SK-N-SH (cell line): ENCODE results near the gene C19orf33. TPM values are rescaled to one million over a fixed set of nuclear protein-coding genes. Genes with fewer than 3 reads are reported as not detected.

ENCODE experiments used
- CTCF ChIA-PET: fragments of 300-600, 350-600 bp; formaldehyde crosslinking; extraction: SDS; loops from one replicate; lab custom pipeline; 2021; lab: Yijun Ruan, JAX
- POLR2A ChIA-PET: fragments of 350-600 bp; sonication (Branson Sonifier 250); formaldehyde crosslinking; extraction: SDS; loops from one replicate; lab custom pipeline; 2020; ENCODE audit warnings: antibody characterized with exemption, inconsistent platforms; lab: Yijun Ruan, JAX
- DNase-seq: peaks from one replicate; pipeline ENCODE4 v3.0.0; 2012
- H2AFZ ChIP-seq: fragments of 200-600 bp; sonication (generic); 2 replicates; pipeline ENCODE4 v1.8.1; 2016; ENCODE audit warnings: antibody characterized with exemption, mild to moderate bottlenecking, low read depth
- H3F3A ChIP-seq: fragments of 200-600 bp; sonication (generic); replicated peaks from 2 replicates; pipeline ENCODE3; 2016; ENCODE audit warnings: antibody characterized with exemption, mild to moderate bottlenecking; ENCODE audit not compliant: insufficient read depth
- H3K27ac ChIP-seq, 2 experiments: fragments of 200-500 bp in 1 of 2; fragments of 200-600 bp in 1 of 2; sonication (Bioruptor generic) in 1 of 2; sonication (generic), shearing (Covaris generic) in 1 of 2; 2 replicates each; pipeline versions ENCODE4 v1.5.1 to v1.6.1; 2014 to 2016; ENCODE audit warnings: low read depth in 2 of 2, inconsistent platforms in 1 of 2, low read length in 1 of 2, mild to moderate bottlenecking in 1 of 2, mixed read lengths in 1 of 2
- H3K27me3 ChIP-seq: fragments of 200-600 bp; sonication (generic), shearing (Covaris generic); 2 replicates; pipeline ENCODE4 v1.6.1; 2016; ENCODE audit warnings: mixed run types; ENCODE audit not compliant: insufficient read depth
- H3K36me3 ChIP-seq, 2 experiments: fragments of 200-500 bp in 1 of 2; fragments of 200-600 bp in 1 of 2; sonication (Bioruptor generic) in 1 of 2; sonication (generic) in 1 of 2; replicated peaks in 1 of 2; 2 replicates each; pipeline versions ENCODE3 to v1.5.1; 2014 to 2016; ENCODE audit warnings: low read length in 1 of 2, mild to moderate bottlenecking in 1 of 2; ENCODE audit not compliant: insufficient read depth in 2 of 2, control insufficient read depth in 1 of 2
- H3K4me1 ChIP-seq, 2 experiments: fragments of 200-500 bp in 1 of 2; fragments of 200-600 bp in 1 of 2; sonication (Bioruptor generic) in 1 of 2; sonication (generic), shearing (Covaris generic) in 1 of 2; 2 replicates each; pipeline versions ENCODE4 v1.5.1 to v1.6.1; 2014 to 2016; ENCODE audit warnings: low read depth in 1 of 2, low read length in 1 of 2, mixed run types in 1 of 2; ENCODE audit not compliant: insufficient read depth in 2 of 2, control insufficient read depth in 1 of 2
- H3K4me2 ChIP-seq: fragments of 200-600 bp; sonication (generic), shearing (Covaris generic); 2 replicates; pipeline ENCODE4 v1.6.1; 2017; ENCODE audit warnings: mixed run types
- H3K4me3 ChIP-seq, 2 experiments: fragments of 200-500 bp in 1 of 2; fragments of 200-600 bp in 1 of 2; sonication (Bioruptor generic) in 1 of 2; sonication (generic), shearing (Covaris generic) in 1 of 2; 2 replicates each; pipeline versions ENCODE4 v1.5.1 to v1.8.1; 2014 to 2016; ENCODE audit warnings: low read depth in 2 of 2, inconsistent platforms in 1 of 2, low read length in 1 of 2, mild to moderate bottlenecking in 1 of 2, mixed read lengths in 1 of 2, moderate library complexity in 1 of 2
- H3K79me2 ChIP-seq: fragments of 200-600 bp; sonication (generic); 2 replicates; pipeline ENCODE4 v1.8.1; 2017; ENCODE audit warnings: mild to moderate bottlenecking; ENCODE audit not compliant: insufficient read depth
- H3K9ac ChIP-seq: fragments of 200-600 bp; sonication (generic); 2 replicates; pipeline ENCODE4 v1.6.1; 2017; ENCODE audit warnings: mixed run types
- H3K9me2 ChIP-seq: fragments of 200-600 bp; sonication (generic); 2 replicates; pipeline ENCODE4 v1.6.1; 2017; ENCODE audit warnings: mixed run types
- H3K9me3 ChIP-seq: fragments of 200-600 bp; sonication (generic); 2 replicates; pipeline ENCODE4 v1.6.1; 2017; ENCODE audit warnings: mixed run types, mild to moderate bottlenecking, moderate library complexity
- H4K20me1 ChIP-seq: fragments of 200-600 bp; sonication (generic); 2 replicates; pipeline ENCODE4 v1.6.1; 2017; ENCODE audit warnings: mild to moderate bottlenecking, mixed run types; ENCODE audit not compliant: insufficient read depth
- ELF1 ChIP-seq: IDR thresholded peaks from 2 replicates; pipeline ENCODE4 v1.4.0; 2012
- EP300 ChIP-seq, 2 experiments: IDR thresholded peaks; 2 replicates each; pipeline versions ENCODE4 v1.4.0 to v1.6.1; 2012; ENCODE audit warnings: borderline replicate concordance in 1 of 2, low read depth in 1 of 2, low read length in 1 of 2
- FOXJ3 ChIP-seq: sonication (generic); formaldehyde crosslinking; IDR thresholded peaks from 2 replicates; pipeline ENCODE4 v1.5.1; 2020; ENCODE audit warnings: mild to moderate bottlenecking, missing genetic modification reagents
- IRF3 ChIP-seq: fragments of 150-350 bp; IDR thresholded peaks from 2 replicates; pipeline ENCODE4 v1.6.1; 2016; ENCODE audit warnings: mild to moderate bottlenecking, low read depth, low read length
- JUND ChIP-seq: IDR thresholded peaks from 2 replicates; pipeline ENCODE4 v1.4.0; 2012
- MAX ChIP-seq: IDR thresholded peaks from 2 replicates; pipeline ENCODE4 v1.4.0; 2012; ENCODE audit warnings: low read depth
- MXI1 ChIP-seq: IDR thresholded peaks from 2 replicates; pipeline ENCODE4 v1.6.1; 2012; ENCODE audit warnings: mild to moderate bottlenecking, low read depth, low read length, improper control_type of control experiment
- NFIC ChIP-seq: IDR thresholded peaks from 2 replicates; pipeline ENCODE4 v1.4.0; 2012; ENCODE audit warnings: borderline replicate concordance
- PBX3 ChIP-seq: IDR thresholded peaks from 2 replicates; pipeline ENCODE4; 2012
- POLR2AphosphoS5 ChIP-seq: IDR thresholded peaks from 2 replicates; pipeline ENCODE4 v1.6.1; 2012; ENCODE audit warnings: low read depth, low read length
- RCOR1 ChIP-seq: fragments of 150-350 bp; IDR thresholded peaks from 2 replicates; pipeline ENCODE4 v1.6.1; 2017; ENCODE audit warnings: antibody characterized with exemption, low read length
- RFX5 ChIP-seq: IDR thresholded peaks from 2 replicates; pipeline ENCODE4 v1.6.1; 2012; ENCODE audit warnings: mild to moderate bottlenecking, improper control_type of control experiment, low read length
- SIN3A ChIP-seq: IDR thresholded peaks from 2 replicates; pipeline ENCODE4 v1.6.1; 2012; ENCODE audit warnings: low read depth, mild to moderate bottlenecking, low read length, moderate library complexity, borderline replicate concordance
- TCF12 ChIP-seq: IDR thresholded peaks from 2 replicates; pipeline ENCODE4 v1.4.0; 2012
- USF1 ChIP-seq: IDR thresholded peaks from 2 replicates; pipeline ENCODE4 v1.4.0; 2012; ENCODE audit warnings: low read depth, borderline replicate concordance
- USF2 ChIP-seq: fragments of 150-350 bp; IDR thresholded peaks from 2 replicates; pipeline ENCODE4 v1.6.1; 2017; ENCODE audit warnings: antibody characterized with exemption, low read length, low read depth, borderline replicate concordance
- ZBTB33 ChIP-seq: IDR thresholded peaks from 2 replicates; pipeline ENCODE4 v1.4.0; 2012; ENCODE audit warnings: low read depth, borderline replicate concordance
- WGBS: methylation state at CpG from one replicate; pipeline ENCODE4 v1.1.6; 2017; ENCODE audit warnings: low lambda C conversion rate; 5-methylcytosine and 5-hydroxymethylcytosine counted together
- polyA plus RNA-seq, 3 experiments: library from polyadenylated mRNA; depleted of rRNA; stranded (reverse); fragments of >200 nt; gene quantifications; 2 replicates each; pipeline ENCODE4 v1.2.3, GENCODE V29; 2012

The C19orf33 gene
- polyA plus RNA-seq, 1 of the 3 experiments (the other 2 are of a cell fraction), result not detected

- H3K27me3 ChIP-seq, result no peaks in the 10 kb centered on the region
- ChIA-PET CTCF (interaction anchor here (2.1 kb wide), 1 partner anchor 31 kb away, joined by 8 read pairs; no protein-coding TSS in a partner anchor), POLR2A (no interaction called here)
- H3K4me2 ChIP-seq, result no peak overlapping the region
- no peak overlapping the region for H3K27ac ChIP-seq
- H3K9ac ChIP-seq, result no peak overlapping the region
- DNase-seq, result no peak
- peaks cover 8% of the 10 kb centered on the region for H3F3A ChIP-seq
- H4K20me1 ChIP-seq, result no peaks in the 10 kb centered on the region
- H3K36me3 ChIP-seq, result no peaks in the 10 kb centered on the region
- no peaks in the 10 kb centered on the region for H3K9me2 ChIP-seq
- no peak for TF ChIP-seq MXI1
- TF ChIP-seq ELF1, result no peak
- TF ChIP-seq MAX, result no peak
- no peak for TF ChIP-seq RFX5
- TF ChIP-seq POLR2AphosphoS5, result no peak
- TF ChIP-seq EP300 (IDR thresholded peaks at IDR 0.05; ENCODE audit: borderline replicate concordance in 1 of 2, low read depth in 1 of 2, low read length in 1 of 2), result no peak
- no peak for TF ChIP-seq IRF3
- H3K4me1 ChIP-seq, result peaks cover 8 to 9% of the 10 kb centered on the region in 2 experiments; a peak in 3 of 4 replicates
- H3K4me3 ChIP-seq, result no peak overlapping the region
- WGBS, result 78% methylated on average over 9 of the region's 9 CpGs
- H2AFZ ChIP-seq, result no peak overlapping the region
- no peaks in the 10 kb centered on the region for H3K9me3 ChIP-seq
- no peaks in the 10 kb centered on the region for H3K79me2 ChIP-seq
These were observed 29.3 kb upstream of the C19orf33 start for GRCh38 chr19:38274739-38275138.

GRCh38 chr19:38276942-38277517, 27.0 kb upstream of the C19orf33 start:
- no peaks in the 10 kb centered on the region for H3K27me3 ChIP-seq
- ChIA-PET CTCF (interaction anchor here (0.7 kb wide), 1 partner anchor 376 kb away, joined by 3 read pairs; no protein-coding TSS in a partner anchor), POLR2A (no interaction called here)
- H3F3A ChIP-seq, result peaks cover 8% of the 10 kb centered on the region
- no peaks in the 10 kb centered on the region for H3K36me3 ChIP-seq
- H3K27ac ChIP-seq, result peak overlapping the region in 1 of 2 experiments; percentile 39; a peak in 1 of 4 replicates
- H3K9ac ChIP-seq, result no peak overlapping the region
- no peaks in the 10 kb centered on the region for H3K9me2 ChIP-seq
- no peaks in the 10 kb centered on the region for H4K20me1 ChIP-seq
- no peaks in the 10 kb centered on the region for H3K79me2 ChIP-seq
- H2AFZ ChIP-seq, result no peak overlapping the region
- H3K4me1 ChIP-seq, result peaks cover 6 to 8% of the 10 kb centered on the region in 2 experiments; a peak in 3 of 4 replicates
- DNase-seq, result no peak
- WGBS, result 94% methylated on average over 7 of the region's 7 CpGs
- H3K9me3 ChIP-seq, result no peaks in the 10 kb centered on the region
- H3K4me2 ChIP-seq, result 0 out of 2 replicates have a peak overlapping the region, but pooled peaks have one; percentile 31
- H3K4me3 ChIP-seq, result no peak overlapping the region
- TF ChIP-seq RCOR1, result no peak
- no peak for TF ChIP-seq USF1
- TF ChIP-seq MAX, result no peak
- no peak for TF ChIP-seq JUND
- no peak for TF ChIP-seq USF2
- no peak for TF ChIP-seq NFIC
- no peak for TF ChIP-seq RFX5
- TF ChIP-seq EP300 (IDR thresholded peaks at IDR 0.05; ENCODE audit: borderline replicate concordance in 1 of 2, low read depth in 1 of 2, low read length in 1 of 2), result no peak
- no peak for TF ChIP-seq TCF12
- no peak for TF ChIP-seq ZBTB33
- TF ChIP-seq FOXJ3 (CRISPR knock-in tag), result no peak
- TF ChIP-seq MXI1, result no peak
- TF ChIP-seq IRF3, result no peak
- TF ChIP-seq SIN3A, result no peak
- TF ChIP-seq PBX3, result no peak
